ENCODE results near the gene PPP2R3B. TPM values are rescaled to one million over a fixed set of nuclear protein-coding genes. Genes with fewer than 3 reads are reported as not detected.

The PPP2R3B gene
- total and polyA plus RNA-seq, 2 of the 13 experiments (the other 11 are each of a cell fraction or from before 2014, with no cell fraction given): 17.0 to 21.4 TPM

- Histone ChIP-seq H3K4me1 (ENCODE audit: insufficient read depth, low read length) (no peaks in the 10 kb centered on the region), H3K9me3 (ENCODE audit: low read length) (no peaks in the 10 kb centered on the region), H2AFZ (ENCODE audit: low read length) (no peak overlapping the region), H3K27me3 (ENCODE audit: control insufficient read depth in 1 of 2, insufficient read depth in 2 of 2, low read length in 2 of 2) (peaks cover 5 to 12% of the 10 kb centered on the region in 2 experiments; a peak in 4 of 5 replicates), H3K27ac (ENCODE audit: extremely low read length, insufficient read depth, low read length) (no peak overlapping the region), H3K79me2 (ENCODE audit: insufficient read depth, low read length) (no peaks in the 10 kb centered on the region), H4K20me1 (ENCODE audit: insufficient read depth, low read length) (no peaks in the 10 kb centered on the region), H3K4me2 (ENCODE audit: low read depth, low read length) (no peak overlapping the region), H3K36me3 (replicated peaks in 1 of 2; ENCODE audit: control insufficient read depth in 1 of 2, insufficient read depth in 2 of 2, low read length in 2 of 2) (no peaks in the 10 kb centered on the region), H3K4me3 (replicated peaks in 1 of 3; ENCODE audit: insufficient read depth in 1 of 3, low read depth in 2 of 3, low read length in 3 of 3) (no peak overlapping the region), H3K9ac (ENCODE audit: insufficient read depth, low read depth, low read length) (no peak overlapping the region)
- ATAC-seq (no peak), DNase-seq (ENCODE audit: low spot score) (no peak), FAIRE-seq (no peak)
- intact Hi-C loops (cut with micrococcal nuclease; ENCODE audit: unreplicated experiment): no loop called here
- TF ChIP-seq MAFG (CRISPR knock-in tag; IDR thresholded peaks at IDR 0.05): no peak
- TF ChIP-seq ZNF841 (CRISPR knock-in tag; IDR thresholded peaks at IDR 0.05; ENCODE audit: borderline replicate concordance): no peak
- no peak for TF ChIP-seq FOXO1 (CRISPR knock-in tag; IDR thresholded peaks at IDR 0.05)
- no peak for TF ChIP-seq KLF11 (CRISPR knock-in tag; IDR thresholded peaks at IDR 0.05)
- no peak for TF ChIP-seq MATR3 (CRISPR knock-in tag; IDR thresholded peaks at IDR 0.05)
- no peak for TF ChIP-seq HMGA1 (CRISPR knock-in tag; conservative IDR thresholded peaks at IDR 0.05)
- no peak for TF ChIP-seq POLR2A (IDR thresholded peaks at IDR 0.05; ENCODE audit: insufficient read depth in 1 of 2, low read depth in 2 of 2, low read length in 2 of 2)
- TF ChIP-seq ZFP41 (CRISPR knock-in tag; IDR thresholded peaks at IDR 0.05; ENCODE audit: borderline replicate concordance): no peak
- TF ChIP-seq ZKSCAN8 (CRISPR knock-in tag; IDR thresholded peaks at IDR 0.05; ENCODE audit: borderline replicate concordance): no peak
- TF ChIP-seq ZBTB25 (CRISPR knock-in tag; IDR thresholded peaks at IDR 0.05): no peak
- TF ChIP-seq CEBPZ (IDR thresholded peaks at IDR 0.05; ENCODE audit: low read length): no peak
- TF ChIP-seq ZNF101 (CRISPR knock-in tag; IDR thresholded peaks at IDR 0.05; ENCODE audit: borderline replicate concordance, low read depth): no peak
- no peak for TF ChIP-seq HIC2 (CRISPR knock-in tag; IDR thresholded peaks at IDR 0.05; ENCODE audit: low read depth)
- TF ChIP-seq ZNF577 (CRISPR knock-in tag; IDR thresholded peaks at IDR 0.05; ENCODE audit: borderline replicate concordance, low read depth): no peak
- TF ChIP-seq ZNF709 (CRISPR knock-in tag; IDR thresholded peaks at IDR 0.05): no peak
- TF ChIP-seq PBX3 (CRISPR knock-in tag; IDR thresholded peaks at IDR 0.05; ENCODE audit: borderline replicate concordance): no peak
- in situ Hi-C loops (cut with HindIII; ENCODE audit: extremely low pct_ligation_motif_present, low pct_unique_long_range_greater_than_20kb): no loop called here
- WGBS (ENCODE audit: low lambda C conversion rate): 76% methylated on average over 26 of the region's 26 CpGs
- CTCF ChIA-PET (ENCODE audit: low intra/inter-chr PET ratio, low total read pairs): no interaction called here
- POLR2A ChIA-PET: no interaction called here
- no TSS peak for BruUV-seq (replicated peaks)
Observed at GRCh38 chrX:433771-434170, 47.1 kb upstream of the PPP2R3B start.

Data from HepG2 (cell line).